GM18499 (cell line): Measurements from ENCODE around the gene FLAD1.
A peak's percentile ranks its signal among the peaks of the same experiment; 100 is the strongest.

ENCODE experiments used
- ATAC-seq: cut with Tn5 transposase; IDR thresholded peaks from one replicate; pipeline ENCODE4 v1.9.1; 2021; ENCODE audit warnings: moderate number of reproducible peaks; ENCODE audit not compliant: insufficient read depth, unreplicated experiment

The FLAD1 gene

GRCh38 chr1:154982897-154983648, at the start of gene FLAD1:
Gene FLAD1 (plus strand): TSS chr1:154983344. CDS start chr1:154983695, 351 bp downstream.
- ATAC-seq, result peak; percentile 93

- no peak for ATAC-seq
Observed at GRCh38 chr1:154934358-154934948, 48.7 kb upstream of the FLAD1 start.

- ATAC-seq, result no peak
Observed at GRCh38 chr1:154935749-154936554, 47.2 kb upstream of the FLAD1 start.

DNA sequence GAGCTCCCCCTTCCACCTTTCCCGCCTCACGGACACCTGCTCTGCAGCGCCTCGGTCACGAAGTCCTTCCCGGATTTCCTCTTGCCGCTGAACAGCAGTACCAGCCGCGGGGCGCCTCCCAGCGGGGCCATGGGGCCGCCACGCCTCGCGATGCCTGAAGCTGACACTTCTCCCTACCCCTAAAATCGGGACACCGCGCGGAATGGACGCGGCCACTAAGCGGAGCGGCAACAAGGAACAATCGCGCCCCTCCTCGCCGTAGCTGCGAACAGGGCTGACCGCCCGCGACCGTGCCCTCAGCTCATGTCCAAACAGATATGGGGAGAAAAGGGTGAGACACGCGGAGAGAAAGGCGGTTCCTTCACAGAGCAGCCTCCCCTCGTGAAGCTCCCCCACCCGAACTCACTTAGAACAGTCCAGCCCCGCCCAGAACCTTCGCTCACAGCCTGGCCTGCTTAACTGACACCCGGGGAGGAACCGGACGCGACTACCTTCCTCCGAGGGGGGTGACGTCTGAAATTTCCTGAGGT, 46.5 kb upstream of the FLAD1 start, which contains the start of gene PMVK:
Gene PMVK (minus strand): TSS at position 165 of the 530 bp plus-strand sequence. CDS start 34 bp downstream, at position 131.
- peak; percentile 33 for ATAC-seq

- peak; percentile 33 for ATAC-seq
Observed at GRCh38 chr1:154937085-154937987, 45.8 kb upstream of the FLAD1 start.

GRCh38 chr1:154937988-154938386, 45.2 kb upstream of the FLAD1 start:
- ATAC-seq, result no peak

DNA sequence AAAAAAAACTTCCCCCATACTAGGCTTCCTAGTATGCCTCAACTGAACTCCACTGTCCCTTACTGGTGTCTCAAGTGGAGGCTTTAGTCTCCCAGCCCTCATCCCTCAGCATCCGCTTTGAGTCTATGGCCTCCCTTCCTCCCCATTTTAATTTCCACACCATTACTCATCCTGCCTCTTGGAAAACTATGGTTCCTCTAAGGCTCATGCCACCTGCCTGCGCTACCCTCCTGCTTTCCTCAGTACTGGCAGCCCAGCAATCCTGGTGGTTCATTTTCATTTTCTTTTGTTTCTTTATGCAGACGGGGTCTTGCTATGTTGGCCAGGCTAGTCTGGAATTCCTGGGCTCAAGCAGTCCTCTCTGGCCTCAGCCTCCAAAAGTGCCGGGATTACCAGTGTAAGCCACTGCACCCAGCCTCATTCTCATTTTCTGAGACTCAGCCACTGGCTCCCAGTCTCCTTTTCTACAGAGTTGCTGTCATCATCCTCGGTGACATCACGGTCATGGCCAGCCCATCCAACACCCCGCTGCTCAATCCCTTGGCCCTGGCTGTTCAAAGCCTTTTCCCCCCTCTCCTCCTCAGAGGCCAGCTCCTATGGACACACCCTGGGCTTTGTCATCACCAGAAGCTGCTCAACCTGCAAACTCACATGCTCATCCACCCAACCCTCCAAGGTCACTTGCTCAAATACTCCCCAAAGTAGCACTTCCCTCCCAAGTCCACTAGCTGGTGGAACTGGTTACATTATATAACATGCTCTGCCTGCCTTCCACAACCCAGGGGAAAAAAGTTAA, 44.3 kb upstream of the FLAD1 start:
- ATAC-seq, result no peak

- no peak for ATAC-seq
Observed at GRCh38 chr1:154940213-154940560, 43.0 kb upstream of the FLAD1 start.

- ATAC-seq, result no peak
Observed at GRCh38 chr1:154940651-154941194, 42.4 kb upstream of the FLAD1 start.

DNA sequence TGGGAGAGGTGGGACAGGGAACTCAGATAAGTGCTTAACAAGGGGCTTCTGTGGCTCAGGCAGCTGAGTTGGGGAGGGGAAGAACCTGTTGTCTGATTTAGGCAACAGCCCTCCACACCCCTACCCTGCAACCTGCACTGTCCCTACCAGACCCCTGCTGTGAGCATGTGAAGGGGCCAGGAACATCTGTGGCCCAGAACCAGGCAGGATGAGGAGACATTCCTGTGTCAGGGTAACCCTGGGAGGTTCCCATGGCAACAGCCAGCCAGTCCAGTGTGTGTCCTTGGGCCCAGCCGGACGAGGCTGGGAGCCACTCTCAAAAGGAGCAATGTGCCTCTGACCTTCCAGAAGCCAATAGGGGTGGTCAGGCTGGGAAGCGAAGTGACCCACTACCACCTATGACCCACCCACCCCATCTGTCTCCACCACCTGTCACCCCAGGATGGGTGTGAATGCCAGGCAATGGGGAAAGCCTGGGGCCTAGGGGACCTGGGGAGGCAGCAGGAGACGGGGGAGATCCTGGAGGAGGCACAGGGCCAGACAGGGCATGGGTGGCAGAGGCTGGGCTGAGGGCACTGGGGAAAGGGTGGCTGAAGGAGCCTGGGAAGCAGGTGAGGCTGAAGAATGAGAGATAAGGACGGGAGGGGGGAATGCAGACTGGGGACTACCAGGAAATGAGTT, 41.7 kb upstream of the FLAD1 start:
- ATAC-seq, result no peak

DNA sequence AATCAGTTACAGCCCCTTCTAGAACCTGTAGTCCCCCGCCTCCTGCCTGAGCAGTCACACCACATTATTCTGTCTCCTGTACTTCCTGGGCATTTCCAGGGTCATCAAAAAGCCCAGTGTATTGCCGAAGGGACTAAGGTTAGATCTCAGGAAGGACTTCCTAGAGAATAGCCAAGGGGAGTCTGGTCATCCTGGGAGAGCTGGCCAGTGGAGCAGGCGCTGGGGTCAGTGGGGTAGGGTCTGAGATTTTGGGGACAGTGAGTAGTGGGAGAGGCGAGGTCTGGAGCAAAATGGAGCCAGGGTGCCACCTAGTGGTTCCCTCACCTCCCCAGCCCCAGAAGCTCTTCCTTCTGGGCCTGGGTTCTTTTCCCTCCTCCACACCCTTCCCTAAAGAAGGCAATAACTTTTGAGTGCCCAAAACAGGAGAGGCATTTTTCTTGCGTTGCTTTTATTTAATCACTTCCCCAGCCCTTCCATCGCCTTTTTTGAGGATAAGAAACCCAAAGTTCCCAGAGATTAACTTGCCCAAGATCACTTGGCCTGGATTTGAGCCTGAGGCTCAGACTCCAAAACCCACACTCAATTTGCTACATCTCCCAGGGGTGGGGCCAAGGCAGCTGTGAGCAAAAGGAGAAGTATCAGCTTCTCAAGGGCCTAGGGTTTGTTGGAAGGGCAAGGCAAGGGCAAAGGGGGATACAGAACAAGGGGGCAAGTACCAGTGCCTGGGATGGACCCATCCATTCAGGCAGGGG, 39.3 kb upstream of the FLAD1 start:
- ATAC-seq, result no peak

DNA sequence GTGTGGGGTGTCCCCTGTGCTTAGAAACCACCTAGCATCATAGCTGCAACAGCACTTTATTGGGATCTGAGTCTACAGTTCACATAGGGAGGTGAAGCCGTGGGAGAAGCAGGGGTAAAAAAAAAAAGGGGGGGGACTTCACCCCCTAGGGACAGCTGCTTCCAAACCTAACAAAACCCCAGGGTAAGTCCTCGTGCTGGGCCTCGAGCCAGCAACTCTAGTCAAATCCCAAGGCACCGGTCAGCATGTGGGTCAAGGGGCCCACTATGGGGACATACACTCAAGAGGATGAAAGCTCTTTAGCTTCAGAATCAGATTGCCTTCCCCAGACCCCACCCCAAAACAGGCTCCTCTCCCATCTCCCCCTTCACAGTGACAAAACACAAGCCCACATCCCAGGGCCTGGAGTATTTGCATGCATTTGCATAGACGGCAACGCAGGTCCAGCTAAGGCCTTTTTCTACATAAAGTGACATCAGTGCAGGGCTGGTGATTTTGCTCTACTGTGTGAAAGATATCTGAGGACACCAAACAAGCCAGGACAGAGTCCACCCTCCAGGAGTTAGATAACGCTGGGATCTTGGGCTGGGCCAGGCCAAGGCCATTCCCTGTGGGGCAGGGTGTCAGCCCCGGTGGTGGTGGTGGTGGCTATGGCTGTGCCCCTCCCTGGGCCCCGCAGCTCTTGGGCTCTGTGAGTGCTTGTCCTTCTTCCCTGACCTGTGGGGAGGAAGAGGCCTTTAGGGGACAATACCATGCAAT, 38.6 kb upstream of the FLAD1 start:
- no peak for ATAC-seq

DNA sequence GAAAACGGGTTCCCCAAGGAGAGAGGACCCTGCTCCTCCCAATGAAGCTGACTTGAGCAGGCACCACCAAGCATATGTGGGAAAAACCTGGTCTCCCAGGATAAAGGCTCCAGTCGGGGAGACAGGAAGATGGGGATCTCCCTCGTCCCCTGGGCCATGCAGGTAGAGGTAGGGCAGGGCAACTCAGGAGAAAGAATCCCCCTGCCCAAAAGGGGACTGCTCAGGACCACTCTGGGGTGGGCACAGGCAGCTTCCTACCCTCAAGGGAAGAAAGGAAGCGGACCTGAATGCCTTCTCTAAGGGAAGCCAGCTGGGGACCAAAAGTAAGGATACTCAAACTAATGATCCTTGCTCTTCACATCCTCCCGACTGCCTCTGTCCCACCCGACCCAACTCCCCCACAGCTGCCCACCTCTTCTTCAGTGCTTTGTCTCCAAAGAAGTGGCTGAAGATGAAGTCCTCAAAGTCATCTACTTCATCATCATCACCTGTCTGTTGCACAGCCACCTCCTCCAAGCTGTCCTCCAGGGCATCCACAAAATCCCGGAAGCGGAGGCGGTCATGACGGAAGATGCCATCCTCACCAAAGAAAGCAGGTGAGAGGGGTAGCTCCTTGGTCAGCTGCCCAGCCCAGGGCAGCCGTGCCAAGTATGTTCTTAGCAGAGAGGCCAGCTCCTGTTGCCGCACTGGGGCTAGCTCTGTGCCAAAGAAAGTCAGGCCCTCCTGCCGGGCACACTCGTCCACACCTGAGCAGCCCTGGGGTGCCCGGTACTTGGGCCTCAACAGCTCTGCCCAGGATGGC, 37.8 kb upstream of the FLAD1 start:
- ATAC-seq, result no peak

GRCh38 chr1:154945962-154946850, 36.9 kb upstream of the FLAD1 start:
- ATAC-seq, result no peak

- no peak for ATAC-seq
Observed at GRCh38 chr1:154948079-154948478, 35.1 kb upstream of the FLAD1 start.
